Natural killer cell (primary cell): ENCODE results near the gene PWWP2B. TPM values are rescaled to one million over a fixed set of nuclear protein-coding genes. Genes with fewer than 3 reads are reported as not detected.

Source experiments
- ATAC-seq, 3 donors: fragments of 150-1000 bp in 2 of 3; fragments of 200-7000 bp in 1 of 3; cut with Tn5 transposase; 1 replicate in 1 of 3; 2 replicates in 2 of 3; pipeline ENCODE4 v1.10.0; 2021; ENCODE audit warnings: mild to moderate bottlenecking in 2 of 3, moderate library complexity in 2 of 3
- DNase-seq, 2 donors: peaks; one replicate each; pipeline versions ENCODE4 v3.0.0 to v3.0.0-alpha.2; 2013 to 2021; ENCODE audit warnings: mixed read lengths in 1 of 2
- H3K27ac ChIP-seq: one replicate; pipeline ENCODE4 v1.5.1; 2013; ENCODE audit warnings: mild to moderate bottlenecking, low read length
- H3K27me3 ChIP-seq: one replicate; pipeline ENCODE4 v1.6.1; 2013; ENCODE audit warnings: low read length; ENCODE audit not compliant: control insufficient read depth, insufficient read depth
- H3K36me3 ChIP-seq: one replicate; pipeline ENCODE4 v1.6.1; 2013; ENCODE audit warnings: low read length; ENCODE audit not compliant: control insufficient read depth, insufficient read depth
- H3K4me1 ChIP-seq: one replicate; pipeline ENCODE4 v1.6.1; 2013; ENCODE audit warnings: low read length; ENCODE audit not compliant: control insufficient read depth, insufficient read depth
- H3K4me3 ChIP-seq: one replicate; pipeline ENCODE4 v1.5.1; 2013; ENCODE audit warnings: low read length
- H3K9me3 ChIP-seq: one replicate; pipeline ENCODE4 v1.6.1; 2013; ENCODE audit warnings: low read length; ENCODE audit not compliant: control insufficient read depth, insufficient read depth
- H3K27ac Mint-ChIP-seq, 2 donors: one replicate each; pipeline ENCODE4 v1.8.0; 2022; ENCODE audit warnings: mild to moderate bottlenecking in 2 of 2, mixed read lengths in 2 of 2, moderate library complexity in 1 of 2
- H3K27me3 Mint-ChIP-seq, 2 donors: one replicate each; pipeline ENCODE4 v1.8.0; 2022; ENCODE audit warnings: low read depth in 2 of 2, mixed read lengths in 2 of 2
- H3K36me3 Mint-ChIP-seq: one replicate; pipeline ENCODE4 v1.8.0; 2022; ENCODE audit warnings: mixed read lengths
- H3K4me1 Mint-ChIP-seq, 2 donors: one replicate each; pipeline ENCODE4 v1.8.0; 2022; ENCODE audit warnings: mixed read lengths in 2 of 2
- H3K4me3 Mint-ChIP-seq: one replicate; pipeline ENCODE4 v1.8.0; 2022; ENCODE audit warnings: mild to moderate bottlenecking, moderate library complexity, mixed read lengths
- H3K9me3 Mint-ChIP-seq, 2 donors: one replicate each; pipeline ENCODE4 v1.8.0; 2022; ENCODE audit warnings: mixed read lengths in 2 of 2
- WGBS: methylation state at CpG from one replicate; pipeline ENCODE4 v1.1.7; 2013; ENCODE audit warnings: missing lambda C conversion rate; ENCODE audit not compliant: insufficient coverage; 5-methylcytosine and 5-hydroxymethylcytosine counted together
- intact Hi-C: fragments of 100-400 bp; cut with micrococcal nuclease; formaldehyde crosslinking; loops from one replicate; pipeline ENCODE4 v1.14.2; 2022
- total RNA-seq, 4 donors: library from RNA; stranded (reverse); fragments of 120-200 nt in 1 of 4; gene quantifications; one replicate each; pipeline versions ENCODE4 v1.2.3 to v1.2.4, GENCODE V29; 2013 to 2022
- TF ChIP-seq, protein P1 (sequence below): fragments of 200-600 bp; IDR thresholded peaks from one replicate; pipeline ENCODE4 v1.8.0; 2022; ENCODE audit warnings: antibody characterized with exemption

Gene PWWP2B
- total RNA-seq, 3 donors from 2014 or later (not counting 1 experiment from before 2014, with no cell fraction given): 23.7 to 29.5 (median 24.4) TPM

DNA sequence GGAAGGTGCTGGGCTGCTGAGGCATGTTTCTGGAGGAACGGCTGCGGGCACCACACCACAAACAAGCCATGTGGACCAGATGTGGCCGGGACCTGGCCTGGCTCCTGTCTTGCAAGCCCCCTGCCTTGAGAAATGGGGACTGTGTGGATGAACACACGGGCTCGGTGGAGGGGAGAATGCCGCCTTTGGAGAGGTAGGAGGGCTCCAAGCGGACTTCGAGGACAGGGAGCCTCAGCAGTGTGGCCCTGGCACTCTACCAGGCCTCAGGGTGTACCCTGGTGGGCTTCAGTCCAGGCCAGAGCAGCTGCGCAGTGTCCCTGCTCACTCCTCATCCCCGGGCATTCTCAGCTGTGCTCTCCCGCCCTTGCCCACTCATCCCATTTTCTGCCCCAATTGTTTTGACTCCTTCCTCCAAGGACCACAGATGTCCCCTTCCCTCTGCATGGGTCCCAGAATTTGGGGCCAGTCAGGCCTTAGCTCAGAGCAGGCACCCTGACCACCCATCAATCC lies 31.5 kb downstream of the PWWP2B start:
- Histone ChIP-seq H3K4me3 (no peak overlapping the region), H3K4me1 (peaks cover 24% of the 10 kb centered on the region), H3K36me3 (no peaks in the 10 kb centered on the region), H3K27ac (peak overlapping the region; percentile 37), H3K27me3 (no peaks in the 10 kb centered on the region), H3K9me3 (no peaks in the 10 kb centered on the region)
- TF ChIP-seq, protein P1, sequence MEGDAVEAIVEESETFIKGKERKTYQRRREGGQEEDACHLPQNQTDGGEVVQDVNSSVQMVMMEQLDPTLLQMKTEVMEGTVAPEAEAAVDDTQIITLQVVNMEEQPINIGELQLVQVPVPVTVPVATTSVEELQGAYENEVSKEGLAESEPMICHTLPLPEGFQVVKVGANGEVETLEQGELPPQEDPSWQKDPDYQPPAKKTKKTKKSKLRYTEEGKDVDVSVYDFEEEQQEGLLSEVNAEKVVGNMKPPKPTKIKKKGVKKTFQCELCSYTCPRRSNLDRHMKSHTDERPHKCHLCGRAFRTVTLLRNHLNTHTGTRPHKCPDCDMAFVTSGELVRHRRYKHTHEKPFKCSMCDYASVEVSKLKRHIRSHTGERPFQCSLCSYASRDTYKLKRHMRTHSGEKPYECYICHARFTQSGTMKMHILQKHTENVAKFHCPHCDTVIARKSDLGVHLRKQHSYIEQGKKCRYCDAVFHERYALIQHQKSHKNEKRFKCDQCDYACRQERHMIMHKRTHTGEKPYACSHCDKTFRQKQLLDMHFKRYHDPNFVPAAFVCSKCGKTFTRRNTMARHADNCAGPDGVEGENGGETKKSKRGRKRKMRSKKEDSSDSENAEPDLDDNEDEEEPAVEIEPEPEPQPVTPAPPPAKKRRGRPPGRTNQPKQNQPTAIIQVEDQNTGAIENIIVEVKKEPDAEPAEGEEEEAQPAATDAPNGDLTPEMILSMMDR: no peak
- no peaks in the 10 kb centered on the region for H3K9me3 Mint-ChIP-seq
- no peak overlapping the region for H3K4me3 Mint-ChIP-seq
- no peaks in the 10 kb centered on the region for H3K36me3 Mint-ChIP-seq
- no peak for ATAC-seq
- WGBS: 94% methylated on average over 11 of the region's 11 CpGs
- no peak overlapping the region for H3K27ac Mint-ChIP-seq
- peaks cover 1 to 13% of the 10 kb centered on the region in 2 donors for H3K4me1 Mint-ChIP-seq
- DNase-seq: no peak
- no peaks in the 10 kb centered on the region for H3K27me3 Mint-ChIP-seq
- intact Hi-C loops: no loop called here

DNA sequence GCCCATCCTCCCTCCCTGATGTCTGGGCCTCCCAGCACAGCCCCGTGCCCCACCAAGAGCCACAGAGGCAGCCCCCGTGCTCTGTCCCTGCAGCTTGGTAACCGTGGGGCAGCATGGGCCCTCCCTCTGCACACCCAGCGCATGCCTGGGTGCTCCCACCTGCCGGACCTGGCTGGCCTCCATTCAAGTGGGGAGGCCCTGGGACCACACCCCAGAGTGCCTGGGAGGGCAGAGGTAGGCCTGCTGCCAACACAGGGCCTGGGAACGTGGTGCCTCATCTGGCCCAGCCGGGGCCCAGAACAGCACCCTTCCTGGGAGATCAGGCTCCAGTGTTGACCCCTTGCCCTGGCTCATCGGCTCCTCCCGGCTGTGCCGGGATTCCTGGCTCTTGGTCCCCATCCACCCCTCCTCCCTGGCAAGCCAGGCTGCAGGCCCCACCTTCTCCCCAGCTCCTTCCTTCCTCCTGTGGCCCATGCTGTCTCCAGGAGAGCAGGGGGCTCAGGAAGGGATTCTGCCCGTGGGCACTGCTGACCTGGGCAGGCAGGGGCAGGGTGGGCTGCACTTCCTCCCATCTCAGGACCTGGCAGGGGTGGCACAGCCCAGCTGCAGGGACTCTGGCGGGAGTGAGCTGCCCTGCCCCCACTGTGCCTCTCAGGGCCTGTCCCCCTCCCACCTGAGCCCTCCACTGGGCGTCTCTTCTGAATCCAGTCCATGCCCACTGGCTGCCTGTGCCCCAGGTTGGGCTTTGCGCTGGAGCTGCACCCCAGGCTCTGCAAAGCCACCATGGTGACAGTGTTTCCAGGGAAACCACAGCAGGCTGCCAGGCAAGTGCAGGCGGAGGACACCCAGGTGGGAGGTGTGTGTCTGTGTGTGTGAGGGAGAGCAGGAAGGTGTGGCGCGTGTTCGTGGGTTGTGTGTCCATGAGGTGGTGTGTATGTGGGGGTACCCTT lies 32.6 kb downstream of the PWWP2B start:
- Mint-ChIP-seq H3K36me3 (no peaks in the 10 kb centered on the region), H3K27ac (peak overlapping the region in 1 of 2 donors; percentile 22), H3K4me3 (no peak overlapping the region), H3K4me1 (peaks cover 5 to 13% of the 10 kb centered on the region in 2 donors), H3K9me3 (no peaks in the 10 kb centered on the region), H3K27me3 (no peaks in the 10 kb centered on the region)
- no peak overlapping the region for H3K27ac ChIP-seq
- 57% methylated on average over 18 of the region's 18 CpGs for WGBS
- peaks cover 22% of the 10 kb centered on the region for H3K4me1 ChIP-seq
- ATAC-seq: no peak
- no peak overlapping the region for H3K4me3 ChIP-seq
- intact Hi-C loops: no loop called here
- no peaks in the 10 kb centered on the region for H3K27me3 ChIP-seq
- no peaks in the 10 kb centered on the region for H3K9me3 ChIP-seq
- DNase-seq: no peak
- TF ChIP-seq, protein P1: no peak
- H3K36me3 ChIP-seq: no peaks in the 10 kb centered on the region

DNA sequence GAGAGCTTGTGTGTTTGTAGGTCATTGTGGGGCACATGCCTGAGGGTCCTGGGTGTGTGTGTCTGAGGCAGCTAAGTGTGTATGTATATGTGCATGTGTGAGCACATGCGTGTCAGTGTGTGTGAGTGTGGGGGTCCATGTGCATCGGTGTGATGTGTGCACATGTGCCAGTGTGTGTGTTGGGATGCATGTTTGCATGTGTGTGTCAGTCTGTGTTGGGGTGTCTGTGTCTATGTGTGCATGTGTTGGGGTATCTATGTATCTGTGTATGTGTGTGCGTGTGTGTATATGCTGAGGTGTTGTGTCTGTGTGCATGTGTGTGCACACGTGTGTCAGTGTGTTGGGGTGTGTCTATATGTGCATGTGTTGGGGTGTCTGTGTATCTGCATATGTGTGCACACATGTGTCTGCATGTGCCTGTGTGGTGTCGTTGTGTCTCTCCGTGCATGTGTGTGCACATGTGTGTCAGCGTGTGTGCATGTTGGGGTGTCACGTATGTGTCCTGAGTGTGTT lies 33.3 kb downstream of the PWWP2B start:
- Mint-ChIP-seq H3K27ac (peak overlapping the region in 1 of 2 donors; percentile 22), H3K9me3 (no peaks in the 10 kb centered on the region)
- DNase-seq: no peak

More for the DNA sequence above, 33.3 kb downstream of the PWWP2B start:
- peaks cover 22% of the 10 kb centered on the region for H3K4me1 ChIP-seq
- Mint-ChIP-seq H3K4me1 (peaks cover 5 to 13% of the 10 kb centered on the region in 2 donors), H3K36me3 (no peaks in the 10 kb centered on the region), H3K4me3 (no peak overlapping the region), H3K27me3 (no peaks in the 10 kb centered on the region)
- no peaks in the 10 kb centered on the region for H3K36me3 ChIP-seq
- TF ChIP-seq, protein P1: no peak
- intact Hi-C loops: no loop called here
- ATAC-seq: no peak
- no peak overlapping the region for H3K4me3 ChIP-seq
- WGBS: 90% methylated on average over 8 of the region's 8 CpGs
- H3K27me3 ChIP-seq: no peaks in the 10 kb centered on the region
- H3K27ac ChIP-seq: no peak overlapping the region
- no peaks in the 10 kb centered on the region for H3K9me3 ChIP-seq
